NCI-H82 treated with DMSO at 0.1 percent for 48 hours (cell line): ENCODE measurements around the gene HMOX1.
"Not testable (repeated sequence)": the region's sequence is repeated elsewhere in the genome, so short reads cannot be mapped to it uniquely, and the experiment has no call there.

Source experiments
- DNase-seq: peaks from one replicate; lab custom pipeline; 2025; ENCODE audit not compliant: unreplicated experiment; lab: John Stamatoyannopoulos, UW

The HMOX1 gene

DNA sequence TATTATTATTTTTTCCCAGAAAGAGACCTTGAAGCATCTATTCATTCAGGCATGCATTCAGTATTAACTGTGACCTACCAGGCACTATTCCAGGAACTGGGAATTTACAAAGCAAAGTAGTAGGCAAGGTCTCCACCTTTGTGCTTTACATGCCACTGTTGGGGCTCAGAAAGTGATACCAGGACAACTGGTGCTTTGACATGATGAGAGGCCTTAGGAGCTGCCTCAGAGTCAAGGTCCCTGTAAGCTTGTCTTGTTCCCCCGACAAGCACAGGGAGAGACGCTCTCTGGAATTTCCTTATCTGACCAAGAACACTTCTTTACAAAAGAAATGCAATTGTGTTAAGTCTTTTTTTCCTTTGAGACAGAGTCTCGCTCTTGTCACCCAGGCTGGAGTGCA is 2.3 kb upstream of the HMOX1 start:
- DNase-seq: no peak

DNA sequence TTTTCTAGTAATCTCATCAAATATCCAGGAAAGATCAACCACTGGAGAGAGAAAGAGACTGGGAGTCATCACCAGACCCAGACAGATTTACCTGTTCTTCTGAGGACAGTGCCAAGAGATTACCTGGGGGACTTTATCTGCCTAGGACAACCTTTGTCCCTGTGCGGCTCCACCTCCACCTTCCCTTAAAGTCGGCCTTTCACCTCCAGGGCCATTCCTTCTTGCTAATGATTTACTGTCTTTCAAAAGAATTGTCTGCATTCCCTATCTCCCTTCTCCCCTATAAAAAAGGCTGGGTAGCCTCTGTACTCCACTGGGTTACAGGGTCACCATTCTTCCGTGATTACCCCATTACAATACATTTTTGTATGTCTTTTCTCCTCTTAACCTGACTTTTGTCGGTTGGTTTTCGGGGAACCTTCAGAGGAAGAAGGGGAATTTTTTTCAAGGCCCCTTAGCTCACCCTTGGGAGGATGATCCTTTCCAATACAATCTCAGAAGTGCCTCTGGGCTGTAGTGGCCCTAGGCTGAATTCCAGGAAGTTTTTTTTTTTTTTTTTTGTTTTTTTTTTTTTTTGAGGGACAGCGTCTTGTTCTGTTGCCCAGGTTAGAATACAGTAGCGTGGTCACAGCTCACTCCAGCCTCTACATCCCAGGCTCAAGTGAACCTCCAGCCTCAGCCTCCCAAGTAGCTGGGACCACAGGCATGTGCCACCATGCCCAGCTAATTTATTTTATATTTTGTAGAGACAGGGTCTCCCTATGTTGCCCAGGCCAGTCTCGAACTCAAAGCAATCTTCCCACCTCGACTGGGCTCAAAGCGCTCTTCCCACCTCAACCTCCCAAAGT is 1.5 kb upstream of the HMOX1 start:
- no peak for DNase-seq

DNA sequence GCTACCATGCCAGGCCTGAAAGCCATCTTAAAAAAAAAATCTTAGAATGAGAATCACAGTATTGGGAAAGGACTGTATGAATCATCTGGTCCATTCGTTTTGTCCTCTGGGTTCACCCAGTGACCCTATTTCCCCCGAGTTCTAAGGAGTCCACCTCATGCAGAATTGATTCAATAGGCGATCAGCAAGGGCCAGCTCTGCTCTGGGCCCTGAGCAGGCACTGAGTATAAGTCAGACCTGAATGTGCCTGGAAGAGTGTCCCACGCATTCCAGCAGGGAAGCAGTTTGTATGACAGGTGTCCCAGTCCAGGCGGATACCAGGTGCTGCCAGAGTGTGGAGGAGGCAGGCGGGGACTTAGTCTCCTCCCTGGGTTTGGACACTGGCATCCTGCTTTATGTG is 883 bp upstream of the HMOX1 start:
- no peak for DNase-seq

DNA sequence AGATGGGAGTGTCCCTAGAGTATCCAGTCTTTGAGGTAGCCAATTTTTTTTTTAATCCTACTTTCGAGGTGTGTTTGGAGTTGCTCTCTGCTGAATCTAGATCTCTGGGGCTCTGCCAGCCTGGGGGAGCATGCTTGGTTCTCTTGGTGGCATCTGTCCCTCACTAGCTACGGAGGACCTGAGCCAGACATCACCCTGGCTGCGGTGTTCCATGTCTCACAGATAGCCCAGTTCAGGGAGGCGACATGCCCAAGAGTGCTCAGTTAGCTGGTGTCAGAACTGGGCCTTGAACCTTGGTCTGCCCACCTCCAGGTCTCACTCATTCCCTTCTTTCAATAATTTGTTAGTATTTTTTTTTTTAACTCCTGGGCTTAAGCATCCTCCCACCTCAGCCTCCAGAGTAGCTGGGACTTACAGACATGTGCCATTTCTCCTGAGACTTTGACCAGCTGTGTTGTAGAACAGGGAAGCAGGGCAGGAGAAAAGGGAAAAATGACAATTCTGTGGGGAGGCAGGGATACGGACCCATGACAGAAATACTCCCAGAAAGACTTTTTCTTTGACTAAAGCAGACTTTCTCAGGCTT is 621 bp downstream of the HMOX1 start:
- DNase-seq: no peak

DNA sequence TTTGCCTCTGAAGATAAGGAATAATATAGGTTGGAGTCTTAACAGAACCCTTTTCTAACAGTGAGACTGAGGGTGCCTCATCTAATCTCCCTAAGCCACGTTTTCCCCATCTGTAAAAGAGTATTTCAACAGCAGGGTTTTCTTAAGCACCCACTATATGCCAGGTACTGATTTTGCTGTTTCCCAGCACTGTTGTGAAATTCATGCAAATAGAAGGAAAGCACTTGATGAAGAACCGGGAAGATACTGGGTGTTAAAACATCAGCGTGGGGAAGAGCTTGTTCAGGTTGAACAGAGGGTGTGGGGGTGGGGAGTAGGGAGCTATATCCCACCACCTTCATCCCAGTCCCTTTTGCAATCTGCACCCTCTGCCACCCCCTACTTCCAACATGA is 2.8 kb downstream of the HMOX1 start:
- no peak for DNase-seq

DNA sequence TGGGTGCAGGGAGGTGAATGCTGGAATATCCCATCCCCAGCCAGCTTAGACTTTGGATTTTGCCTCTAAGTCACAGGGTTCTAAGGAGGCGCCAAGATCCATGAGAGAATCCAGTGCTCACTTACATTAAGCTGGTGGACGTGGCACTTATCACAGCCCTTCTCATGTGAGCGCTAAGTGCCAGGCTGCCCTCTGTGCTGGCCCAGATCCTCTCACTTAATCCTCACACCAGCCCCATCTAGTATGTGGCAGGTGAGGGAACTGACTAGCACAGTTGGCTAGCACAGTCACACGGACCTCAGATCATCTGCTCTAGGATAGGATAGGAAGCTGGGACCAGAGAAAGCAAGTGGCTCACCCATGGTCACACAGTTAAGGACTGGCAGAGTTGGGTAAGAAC is 3.6 kb downstream of the HMOX1 start:
- DNase-seq: no peak

DNA sequence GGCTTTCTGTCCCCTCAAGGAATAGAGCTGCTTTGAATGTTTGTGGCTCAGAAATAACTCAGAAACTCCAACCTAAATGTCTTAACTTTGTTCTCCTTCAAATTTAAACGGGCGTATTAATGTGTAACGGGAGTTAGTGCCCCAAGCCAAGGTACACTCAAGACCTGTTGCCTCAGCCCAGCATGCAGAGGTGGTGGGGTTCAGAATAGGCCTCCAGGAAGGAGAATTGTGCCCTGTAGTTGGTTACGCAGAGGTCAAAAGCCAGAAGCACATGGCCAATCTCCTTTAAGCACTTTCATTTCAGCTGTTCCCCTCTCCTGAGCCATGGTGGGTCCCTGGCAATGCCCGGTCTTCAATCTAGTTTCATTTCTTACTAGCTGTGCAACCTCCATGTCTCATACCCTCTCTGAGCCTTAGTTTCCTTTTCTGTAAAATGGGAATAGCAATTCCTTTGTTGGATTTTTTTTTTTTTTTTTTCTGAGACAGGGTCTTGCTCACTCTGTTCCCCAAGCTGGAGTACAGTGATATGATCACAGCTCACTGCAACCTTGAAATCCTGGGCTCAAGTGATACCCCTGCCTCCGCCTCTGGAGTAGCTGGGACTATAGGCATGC is 4.2 kb downstream of the HMOX1 start:
- DNase-seq: no peak

DNA sequence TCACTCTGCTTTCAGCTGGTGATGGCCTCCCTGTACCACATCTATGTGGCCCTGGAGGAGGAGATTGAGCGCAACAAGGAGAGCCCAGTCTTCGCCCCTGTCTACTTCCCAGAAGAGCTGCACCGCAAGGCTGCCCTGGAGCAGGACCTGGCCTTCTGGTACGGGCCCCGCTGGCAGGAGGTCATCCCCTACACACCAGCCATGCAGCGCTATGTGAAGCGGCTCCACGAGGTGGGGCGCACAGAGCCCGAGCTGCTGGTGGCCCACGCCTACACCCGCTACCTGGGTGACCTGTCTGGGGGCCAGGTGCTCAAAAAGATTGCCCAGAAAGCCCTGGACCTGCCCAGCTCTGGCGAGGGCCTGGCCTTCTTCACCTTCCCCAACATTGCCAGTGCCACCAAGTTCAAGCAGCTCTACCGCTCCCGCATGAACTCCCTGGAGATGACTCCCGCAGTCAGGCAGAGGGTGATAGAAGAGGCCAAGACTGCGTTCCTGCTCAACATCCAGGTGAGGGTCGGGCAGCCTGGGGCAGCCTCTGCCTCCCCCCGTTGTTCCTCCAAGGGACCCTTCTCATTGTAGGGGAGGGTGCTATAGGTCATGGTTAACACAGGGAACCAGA is 5.9 kb downstream of the HMOX1 start:
- DNase-seq: no peak

DNA sequence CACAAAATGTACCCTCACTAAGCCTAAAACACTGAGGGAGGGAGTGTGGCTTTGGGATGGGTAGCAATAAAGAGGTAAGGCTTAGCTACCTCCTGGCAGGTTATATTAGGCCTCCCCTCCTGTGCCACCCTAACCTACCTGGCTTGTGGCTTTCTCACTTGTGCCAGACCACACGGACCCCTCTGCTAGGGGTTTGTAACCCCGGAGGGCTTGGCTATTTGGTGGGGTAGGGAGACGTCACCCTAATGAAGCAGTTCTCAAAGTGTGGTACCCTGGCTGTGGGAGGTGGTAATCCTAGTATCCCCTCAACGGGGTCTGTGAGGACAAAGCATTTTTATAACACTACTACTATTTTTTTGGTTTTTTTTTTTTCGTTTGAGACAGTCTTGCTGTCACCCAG is 10.0 kb downstream of the HMOX1 start:
- no peak for DNase-seq

DNA sequence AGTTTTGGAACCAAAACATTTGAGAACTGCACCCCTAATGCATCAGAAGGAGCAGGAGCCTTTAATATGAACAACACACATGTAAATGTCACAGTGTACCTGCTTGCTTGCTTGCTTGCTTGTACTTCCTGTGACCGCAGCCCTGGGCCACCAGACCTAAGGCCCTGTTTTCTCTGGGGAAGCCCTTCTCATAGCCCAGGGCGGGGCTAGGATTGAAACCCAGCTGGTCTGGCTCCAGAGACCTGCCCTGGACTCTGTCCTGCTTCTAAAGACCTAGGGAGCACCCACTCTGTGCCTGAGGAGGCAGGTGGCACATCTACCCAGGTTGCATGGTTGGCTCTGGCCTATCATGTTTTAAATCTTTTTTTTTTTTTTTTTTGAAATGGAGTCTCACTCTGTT is 11.5 kb downstream of the HMOX1 start:
- DNase-seq: no peak

DNA sequence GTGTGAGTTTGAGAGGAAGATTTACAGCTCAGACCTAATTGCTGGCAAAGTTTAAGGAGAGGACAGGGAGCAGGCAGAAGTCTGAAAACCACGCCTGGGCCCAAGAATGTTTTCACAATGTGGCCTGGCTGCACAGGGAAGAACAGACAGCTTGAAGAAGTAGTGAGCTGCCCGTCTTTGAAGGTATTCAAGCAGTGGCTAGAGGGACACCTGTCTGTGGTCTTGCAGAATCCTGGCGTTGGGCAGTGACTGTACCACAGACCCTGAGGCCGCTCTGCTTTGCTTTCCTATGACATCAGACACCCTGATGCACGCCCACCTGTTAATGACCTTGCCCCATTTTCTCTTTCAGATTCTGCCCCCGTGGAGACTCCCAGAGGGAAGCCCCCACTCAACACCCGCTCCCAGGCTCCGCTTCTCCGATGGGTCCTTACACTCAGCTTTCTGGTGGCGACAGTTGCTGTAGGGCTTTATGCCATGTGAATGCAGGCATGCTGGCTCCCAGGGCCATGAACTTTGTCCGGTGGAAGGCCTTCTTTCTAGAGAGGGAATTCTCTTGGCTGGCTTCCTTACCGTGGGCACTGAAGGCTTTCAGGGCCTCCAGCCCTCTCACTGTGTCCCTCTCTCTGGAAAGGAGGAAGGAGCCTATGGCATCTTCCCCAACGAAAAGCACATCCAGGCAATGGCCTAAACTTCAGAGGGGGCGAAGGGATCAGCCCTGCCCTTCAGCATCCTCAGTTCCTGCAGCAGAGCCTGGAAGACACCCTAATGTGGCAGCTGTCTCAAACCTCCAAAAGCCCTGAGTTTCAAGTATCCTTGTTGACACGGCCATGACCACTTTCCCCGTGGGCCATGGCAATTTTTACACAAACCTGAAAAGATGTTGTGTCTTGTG is 12.5 kb downstream of the HMOX1 start:
- no peak for DNase-seq

DNA sequence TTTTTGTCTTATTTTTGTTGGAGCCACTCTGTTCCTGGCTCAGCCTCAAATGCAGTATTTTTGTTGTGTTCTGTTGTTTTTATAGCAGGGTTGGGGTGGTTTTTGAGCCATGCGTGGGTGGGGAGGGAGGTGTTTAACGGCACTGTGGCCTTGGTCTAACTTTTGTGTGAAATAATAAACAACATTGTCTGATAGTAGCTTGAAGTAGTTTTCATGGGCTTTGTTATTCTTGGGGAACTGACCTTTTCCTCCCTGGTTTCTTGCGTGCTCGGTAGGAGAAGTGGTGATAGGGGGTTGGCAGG is 13.1 kb downstream of the HMOX1 start:
- no peak for DNase-seq

DNA sequence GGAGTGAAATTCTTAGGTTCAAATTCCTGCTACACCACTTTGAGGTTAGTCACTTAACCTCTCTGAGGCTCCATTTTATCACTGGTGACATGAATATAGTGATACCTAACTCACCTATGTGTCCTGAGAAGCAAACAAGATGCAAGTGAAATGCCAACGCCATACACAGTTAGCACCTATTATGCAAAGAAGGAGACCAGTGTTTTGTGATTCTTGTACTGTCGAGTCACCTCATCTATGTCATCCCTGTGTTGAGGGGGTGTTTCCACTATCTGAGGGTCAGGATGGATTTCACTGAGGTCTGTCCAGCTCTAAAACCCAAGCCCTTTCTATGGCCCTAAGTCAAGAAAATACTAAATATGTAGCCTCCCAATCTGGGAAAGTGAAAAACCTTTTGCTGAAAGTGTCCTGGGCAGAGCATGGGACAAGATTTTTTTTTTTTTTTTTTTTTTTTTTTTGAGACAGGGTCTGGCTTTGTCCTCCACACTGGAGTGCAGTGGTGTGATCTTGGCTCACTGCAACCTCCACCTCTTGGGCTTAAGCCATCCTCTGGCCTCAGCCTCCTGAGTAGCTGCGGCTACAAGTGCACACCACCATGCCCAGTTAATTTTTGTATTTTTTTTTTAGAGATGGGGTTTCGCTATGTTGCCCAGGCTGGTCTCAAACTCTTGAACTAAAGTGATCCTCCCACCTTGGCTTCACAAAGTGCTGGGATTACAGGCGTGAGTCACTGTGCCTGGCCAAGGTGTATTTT is 14.1 kb downstream of the HMOX1 start:
- no peak for DNase-seq

DNA sequence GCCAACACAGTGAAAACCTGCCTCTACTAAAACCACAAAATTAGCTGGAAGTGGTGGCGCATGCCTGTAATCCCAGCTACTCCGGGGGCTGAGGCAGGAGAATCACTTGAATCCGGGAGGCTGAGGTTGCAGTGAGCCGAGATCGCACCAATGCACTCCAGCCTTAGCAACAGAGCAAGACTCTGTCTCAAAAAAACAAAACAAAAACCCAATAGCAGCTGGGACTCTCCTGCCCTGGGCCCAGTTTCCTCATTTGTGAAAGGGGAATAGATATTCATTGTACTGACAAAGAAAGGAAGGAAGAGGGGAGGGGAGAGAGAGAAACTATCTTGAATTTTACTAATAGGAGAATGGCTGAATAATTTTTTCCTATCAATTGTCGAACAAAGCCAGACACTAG is 15.7 kb downstream of the HMOX1 start:
- DNase-seq: not testable (repeated sequence)

DNA sequence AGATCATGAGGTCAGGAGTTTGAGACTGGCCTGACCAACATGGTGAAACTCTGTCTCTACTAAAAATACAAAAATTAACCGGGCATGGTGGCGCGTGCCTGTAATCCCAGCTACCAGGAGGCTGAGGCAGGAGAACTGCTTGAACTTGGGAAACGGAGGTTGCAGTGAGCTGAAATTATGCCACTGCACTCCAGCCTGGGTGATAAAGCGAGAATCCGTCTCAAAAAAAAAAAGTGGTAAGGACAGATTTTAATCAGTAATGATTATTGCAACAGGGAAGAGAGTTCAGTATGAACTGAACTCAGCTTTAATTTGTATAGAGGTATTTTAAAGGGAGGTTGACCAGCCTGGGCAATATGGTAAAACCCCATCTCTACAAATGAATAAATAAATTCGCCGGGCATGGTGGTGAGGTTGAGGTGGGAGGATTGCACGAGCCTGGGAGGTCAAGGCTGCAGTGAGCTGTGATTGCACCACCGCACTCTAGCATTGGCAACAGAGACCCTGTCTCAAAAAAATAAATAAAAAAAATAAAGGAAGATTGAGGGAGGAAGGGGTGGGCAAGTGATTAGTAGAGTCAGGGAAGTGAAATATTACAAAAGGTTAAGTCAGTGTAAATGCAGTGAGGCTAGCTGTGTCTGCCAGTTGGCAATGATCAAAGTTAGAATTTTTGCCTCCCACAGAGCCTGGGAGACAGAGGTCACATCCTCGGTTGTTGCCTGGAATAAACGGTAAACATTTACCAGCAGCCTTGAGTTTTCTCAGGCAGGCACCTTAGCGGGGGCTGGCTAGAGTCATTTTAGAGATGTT is 16.4 kb downstream of the HMOX1 start:
- no peak for DNase-seq

DNA sequence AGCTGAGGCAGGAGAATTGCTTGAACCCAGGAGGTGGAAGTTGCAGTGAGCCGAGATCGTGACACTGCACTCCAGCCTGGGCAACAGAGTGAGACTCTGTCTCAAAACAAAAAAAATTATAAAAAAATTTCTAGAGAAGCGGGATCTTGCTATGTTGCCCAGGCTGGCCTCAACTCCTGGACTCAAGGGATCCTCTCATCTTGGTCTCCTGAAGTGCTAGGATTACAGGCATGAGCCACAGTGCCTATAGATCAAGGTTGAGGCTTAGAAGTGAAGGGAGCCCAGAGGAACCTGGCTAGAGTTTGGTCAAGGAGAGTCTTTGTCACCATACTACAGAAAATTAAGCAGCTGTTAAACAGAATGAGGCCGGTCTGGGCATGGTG is 17.7 kb downstream of the HMOX1 start:
- DNase-seq: no peak

DNA sequence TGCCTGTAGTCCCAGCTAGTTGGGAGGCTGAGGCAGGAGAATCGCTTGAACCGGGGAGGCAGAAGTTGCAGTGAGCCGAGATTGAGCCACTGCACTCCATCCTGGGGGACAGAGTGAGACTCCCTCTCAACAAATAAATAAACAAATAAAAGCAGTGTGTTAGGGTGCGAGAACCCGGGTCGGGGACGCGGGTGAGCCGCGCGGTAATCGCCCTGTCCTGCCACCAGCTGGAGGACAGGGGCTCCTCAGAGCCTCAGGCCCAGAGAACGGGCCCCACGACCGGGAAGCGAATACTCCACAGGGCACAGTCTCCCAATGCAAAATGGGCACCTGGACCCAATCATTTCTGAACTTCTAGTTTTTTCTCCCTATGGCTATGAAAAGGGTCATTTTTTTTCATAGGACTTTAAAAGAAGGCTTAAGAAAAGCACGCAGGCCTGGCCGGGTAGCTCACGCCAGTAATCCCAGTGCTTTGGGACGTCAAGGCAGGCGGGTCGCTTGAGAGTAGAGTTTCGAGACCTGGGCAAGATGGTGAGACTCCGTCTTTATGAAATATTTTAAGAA is 18.3 kb downstream of the HMOX1 start:
- DNase-seq: no peak

DNA sequence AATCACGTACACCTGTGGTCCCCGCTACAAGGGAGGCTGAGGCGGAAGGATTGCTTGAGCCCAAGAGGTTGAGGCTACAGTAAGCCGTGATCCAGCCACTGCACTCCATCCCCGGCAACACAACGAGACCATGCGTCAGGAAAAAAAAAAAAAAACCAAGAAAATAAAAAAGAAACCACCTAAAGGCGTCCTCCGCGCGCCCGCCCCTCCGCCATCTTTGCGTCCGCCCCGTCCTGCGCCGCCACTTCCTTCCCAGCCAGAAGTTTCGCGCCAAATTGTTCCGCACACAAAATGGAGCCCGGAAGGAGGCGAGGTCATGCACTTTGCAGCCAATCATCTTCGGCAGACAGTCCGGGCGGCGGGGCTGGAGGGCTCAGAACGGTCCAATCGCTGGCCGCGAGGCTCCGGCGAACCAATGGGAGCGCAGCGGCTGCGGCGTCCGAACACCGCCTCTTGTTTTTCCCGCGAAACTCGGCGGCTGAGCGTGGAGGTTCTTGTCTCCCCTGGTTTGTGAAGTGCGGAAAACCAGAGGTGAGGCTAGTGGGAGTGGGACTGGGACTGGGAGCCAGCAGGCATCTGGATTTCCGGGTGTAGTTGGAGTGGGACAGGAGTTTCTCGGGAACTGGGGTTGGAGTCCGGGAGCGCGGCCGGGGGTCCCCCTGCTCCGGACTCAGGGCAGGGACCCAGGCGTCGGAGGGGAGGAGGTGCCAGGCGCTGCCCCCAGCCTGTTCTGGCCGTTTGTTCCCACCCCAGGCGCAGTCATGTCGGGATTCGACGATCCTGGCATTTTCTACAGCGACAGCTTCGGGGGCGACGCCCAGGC is 19.0 kb downstream of the HMOX1 start, which contains the start of gene MCM5:
MCM5 (plus strand) TSS at position 463 of the 823 bp plus-strand sequence; CDS start at position 762, 299 bp downstream.
- peak; percentile 89 for DNase-seq

DNA sequence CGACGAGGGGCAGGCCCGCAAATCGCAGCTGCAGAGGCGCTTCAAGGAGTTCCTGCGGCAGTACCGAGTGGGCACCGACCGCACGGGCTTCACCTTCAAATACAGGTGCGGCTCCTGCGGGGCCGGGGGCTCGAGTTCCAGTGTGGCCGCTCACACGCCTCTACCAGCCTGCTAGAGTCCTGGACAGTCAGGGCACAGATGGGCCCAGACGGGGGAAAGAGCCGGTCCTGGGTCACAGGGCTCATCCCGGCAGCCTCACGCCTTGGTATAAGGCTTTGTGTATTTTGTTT is 19.6 kb downstream of the HMOX1 start:
- no peak for DNase-seq
